Fibroblast of mammary gland (primary cell): ENCODE measurements around the gene SMYD3.

Experiments used
- DNase-seq: peaks from one replicate; pipeline ENCODE4 v3.0.0-alpha.2; 2010; ENCODE audit warnings: low read depth
- H3K4me3 ChIP-seq: 2 replicates; pipeline ENCODE4 v1.5.1; 2011; ENCODE audit warnings: low read depth, mild to moderate bottlenecking, low read length, moderate library complexity; ENCODE audit not compliant: control insufficient read depth
- CTCF ChIP-seq: conservative IDR thresholded peaks from 2 replicates; pipeline ENCODE4 v1.5.1; 2011; ENCODE audit warnings: low read depth, low read length, inconsistent platforms; ENCODE audit not compliant: control insufficient read depth, insufficient read depth

SMYD3 gene

GRCh38 chr1:246117066-246117791 is 389.9 kb downstream of the SMYD3 start:
- peak; percentile 62 for DNase-seq
- peak; percentile 57 for TF ChIP-seq CTCF
- H3K4me3 ChIP-seq, result no peak overlapping the region

- TF ChIP-seq CTCF, result no peak
- H3K4me3 ChIP-seq, result no peak overlapping the region
- no peak for DNase-seq
Observed at GRCh38 chr1:246114369-246114768, 392.7 kb downstream of the SMYD3 start.

- TF ChIP-seq CTCF, result no peak
- no peak overlapping the region for H3K4me3 ChIP-seq
- DNase-seq, result no peak
Observed at GRCh38 chr1:246113555-246114095, 393.5 kb downstream of the SMYD3 start.

GRCh38 chr1:246111570-246111969 is 395.5 kb downstream of the SMYD3 start:
- DNase-seq, result no peak
- no peak overlapping the region for H3K4me3 ChIP-seq
- no peak for TF ChIP-seq CTCF

- peak; percentile 16 for DNase-seq
- H3K4me3 ChIP-seq, result no peak overlapping the region
- no peak for TF ChIP-seq CTCF
Observed at GRCh38 chr1:246110343-246111219, 396.5 kb downstream of the SMYD3 start.

- H3K4me3 ChIP-seq, result no peak overlapping the region
- no peak for DNase-seq
- TF ChIP-seq CTCF, result no peak
Observed at GRCh38 chr1:246108278-246108925, 398.7 kb downstream of the SMYD3 start.
